Eye (tissue), 1 donor: Measurements from ENCODE around the gene PPP1R12C.
"Not testable (repeated sequence)": the region's sequence is repeated elsewhere in the genome, so short reads cannot be mapped to it uniquely, and the experiment has no call there.

Source experiments
- DNase-seq: peaks from one replicate; pipeline ENCODE4 v3.0.0-alpha.2; 2015

The PPP1R12C gene

GRCh38 chr19:55070466-55071128 lies 46.8 kb downstream of the PPP1R12C start:
- no peak for DNase-seq

- DNase-seq = no peak
Observed at GRCh38 chr19:55069865-55070197, 47.6 kb downstream of the PPP1R12C start.

GRCh38 chr19:55068950-55069864 lies 48.2 kb downstream of the PPP1R12C start:
- peak; percentile 48 for DNase-seq

- DNase-seq = no peak
Observed at GRCh38 chr19:55067869-55068268, 49.6 kb downstream of the PPP1R12C start.

- no peak for DNase-seq
Observed at GRCh38 chr19:55066107-55066709, 51.2 kb downstream of the PPP1R12C start.

- DNase-seq = not testable (repeated sequence)
Observed at GRCh38 chr19:55065516-55065915, 51.9 kb downstream of the PPP1R12C start.

- no peak for DNase-seq
Observed at GRCh38 chr19:55063492-55063843, 54.0 kb downstream of the PPP1R12C start.

GRCh38 chr19:55062735-55063491 lies 54.5 kb downstream of the PPP1R12C start, which contains the start of gene RDH13:
TSS of gene RDH13 (minus strand) at chr19:55063148. CDS start at chr19:55063032, 116 bp downstream.
- DNase-seq = peak; percentile 98

- not testable (repeated sequence) for DNase-seq
Observed at GRCh38 chr19:55060287-55060686, 57.1 kb downstream of the PPP1R12C start.

- no peak for DNase-seq
Observed at GRCh38 chr19:55058781-55059610, 58.4 kb downstream of the PPP1R12C start.

- no peak for DNase-seq
Observed at GRCh38 chr19:55056827-55057226, 60.6 kb downstream of the PPP1R12C start.

GRCh38 chr19:55053735-55054134 lies 63.7 kb downstream of the PPP1R12C start:
- no peak for DNase-seq

GRCh38 chr19:55050749-55051532 lies 66.5 kb downstream of the PPP1R12C start:
- DNase-seq = no peak

- DNase-seq = no peak
Observed at GRCh38 chr19:55048446-55048845, 69.0 kb downstream of the PPP1R12C start.

- DNase-seq = no peak
Observed at GRCh38 chr19:55047951-55048350, 69.5 kb downstream of the PPP1R12C start.

- no peak for DNase-seq
Observed at GRCh38 chr19:55046975-55047622, 70.3 kb downstream of the PPP1R12C start.

GRCh38 chr19:55044771-55045716 lies 72.4 kb downstream of the PPP1R12C start:
- no peak for DNase-seq

GRCh38 chr19:55044286-55044685 lies 73.2 kb downstream of the PPP1R12C start:
- no peak for DNase-seq

GRCh38 chr19:55042688-55043087 lies 74.7 kb downstream of the PPP1R12C start:
- DNase-seq = no peak

GRCh38 chr19:55042344-55042678 lies 75.1 kb downstream of the PPP1R12C start:
- DNase-seq = no peak
